ENCODE measurements around the gene POTEH.
"Not testable (repeated sequence)": the region's sequence is repeated elsewhere in the genome, so short reads cannot be mapped to it uniquely, and the experiment has no call there.

Gene POTEH

GRCh38 chr22:15760388-15761150 lies 70.7 kb downstream of the POTEH start:
- H3K27me3 ChIP-seq (ENCODE audit: low read depth); DNase-seq (ENCODE audit: low spot score in 2 of 2); H3K36me3 ChIP-seq (replicated peaks); in situ Hi-C loops (cut with MboI; ENCODE audit: low sequenced_read_pairs); H3K4me3 ChIP-seq; H3K9me3 ChIP-seq; H3K4me1 ChIP-seq: not testable (repeated sequence)

DNA sequence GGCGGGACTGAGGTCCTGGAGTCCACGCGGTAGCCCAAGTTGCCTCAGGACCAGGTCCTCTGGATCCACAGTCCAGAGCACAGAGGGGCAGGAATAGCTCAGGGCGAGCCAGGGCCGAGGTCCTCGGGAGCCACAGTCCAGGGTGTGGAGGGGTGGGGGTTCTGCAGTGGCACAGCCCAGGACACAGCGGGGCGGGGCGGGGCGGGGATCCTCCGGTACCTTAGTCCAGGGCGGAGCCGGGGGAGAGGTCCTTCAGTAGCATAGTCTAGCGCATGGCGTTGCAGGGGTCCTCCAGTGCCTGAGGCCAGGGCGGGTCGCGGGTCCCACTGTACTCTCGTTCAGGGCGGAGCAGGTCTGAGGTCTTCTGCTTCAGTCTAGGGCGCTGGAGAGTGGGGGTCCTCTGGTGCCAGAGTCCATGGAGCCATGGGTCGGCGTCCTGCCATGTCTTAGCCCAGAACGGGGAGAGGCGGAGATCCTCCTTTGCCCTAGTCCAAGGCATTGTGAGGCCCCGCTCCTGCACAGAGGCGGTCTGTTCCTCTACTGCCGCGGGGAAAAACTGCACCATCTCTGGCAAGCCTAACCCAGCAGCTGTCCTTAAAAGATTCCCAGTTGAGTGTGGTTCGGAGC lies 71.4 kb downstream of the POTEH start:
- in situ Hi-C loops (cut with MboI; ENCODE audit: low sequenced_read_pairs); H3K36me3 ChIP-seq (replicated peaks); H3K4me1 ChIP-seq; H3K4me3 ChIP-seq; DNase-seq (ENCODE audit: low spot score in 2 of 2); H3K9me3 ChIP-seq; H3K27me3 ChIP-seq (ENCODE audit: low read depth): not testable (repeated sequence)

- in situ Hi-C loops (cut with MboI; ENCODE audit: low sequenced_read_pairs); H3K36me3 ChIP-seq (replicated peaks); H3K9me3 ChIP-seq; H3K27me3 ChIP-seq (ENCODE audit: low read depth); H3K4me1 ChIP-seq; DNase-seq (ENCODE audit: low spot score in 2 of 2); H3K4me3 ChIP-seq: not testable (repeated sequence)
These were observed 73.7 kb downstream of the POTEH start for GRCh38 chr22:15763559-15763958.
